ENCODE results near the gene PAQR8. TPM values are rescaled to one million over a fixed set of nuclear protein-coding genes. Genes with fewer than 3 reads are reported as not detected.

PAQR8 gene
- total RNA-seq, 2 donors from 2014 or later: 4.1 to 7.3 TPM

- Histone ChIP-seq H3K4me1 (ENCODE audit: control insufficient read depth in 1 of 2, low read depth in 2 of 2) (no peaks in the 10 kb centered on the region), H3K36me3 (no peaks in the 10 kb centered on the region), H3K9me3 (no peaks in the 10 kb centered on the region), H3K4me3 (no peak overlapping the region), H3K27me3 (replicated peaks; ENCODE audit: insufficient read depth) (no peaks in the 10 kb centered on the region), H3K27ac (no peak overlapping the region)
- TF ChIP-seq CTCF (IDR thresholded peaks at IDR 0.05): no peak
- no peak for DNase-seq (ENCODE audit: low spot score)
- no peak for ATAC-seq (ENCODE audit: insufficient number of reproducible peaks, low FRiP score, low read depth)
Observed at GRCh38 chr6:52392944-52393343, 31.0 kb downstream of the PAQR8 start.

- H3K27ac ChIP-seq: no peak overlapping the region
Observed at GRCh38 chr6:52393780-52394179, 31.8 kb downstream of the PAQR8 start.

GRCh38 chr6:52394251-52394666 lies 32.3 kb downstream of the PAQR8 start:
- H3K4me3 ChIP-seq: no peak overlapping the region
- no peaks in the 10 kb centered on the region for H3K27me3 ChIP-seq (replicated peaks; ENCODE audit: insufficient read depth)
- ATAC-seq (ENCODE audit: insufficient number of reproducible peaks, low FRiP score, low read depth) (no peak), DNase-seq (ENCODE audit: low spot score) (no peak)
- H3K4me1 ChIP-seq (ENCODE audit: control insufficient read depth in 1 of 2, low read depth in 2 of 2): no peaks in the 10 kb centered on the region
- no peak overlapping the region for H3K27ac ChIP-seq
- TF ChIP-seq CTCF (IDR thresholded peaks at IDR 0.05): no peak
- H3K36me3 ChIP-seq: no peaks in the 10 kb centered on the region
- H3K9me3 ChIP-seq: no peaks in the 10 kb centered on the region

More at GRCh38 chr6:52393780-52394179, 31.8 kb downstream of the PAQR8 start:
- Histone ChIP-seq H3K4me3 (no peak overlapping the region), H3K36me3 (no peaks in the 10 kb centered on the region), H3K27me3 (replicated peaks; ENCODE audit: insufficient read depth) (no peaks in the 10 kb centered on the region), H3K9me3 (no peaks in the 10 kb centered on the region), H3K4me1 (ENCODE audit: control insufficient read depth in 1 of 2, low read depth in 2 of 2) (no peaks in the 10 kb centered on the region)
- DNase-seq (ENCODE audit: low spot score): no peak
- ATAC-seq (ENCODE audit: insufficient number of reproducible peaks, low FRiP score, low read depth): no peak
- TF ChIP-seq CTCF (IDR thresholded peaks at IDR 0.05): no peak

GRCh38 chr6:52395969-52396368 lies 34.0 kb downstream of the PAQR8 start:
- Histone ChIP-seq H3K4me3 (no peak overlapping the region), H3K36me3 (no peaks in the 10 kb centered on the region), H3K4me1 (ENCODE audit: control insufficient read depth in 1 of 2, low read depth in 2 of 2) (no peaks in the 10 kb centered on the region), H3K27ac (no peak overlapping the region), H3K9me3 (no peaks in the 10 kb centered on the region), H3K27me3 (replicated peaks; ENCODE audit: insufficient read depth) (no peaks in the 10 kb centered on the region)
- DNase-seq (ENCODE audit: low spot score): no peak
- ATAC-seq (ENCODE audit: insufficient number of reproducible peaks, low FRiP score, low read depth): no peak
- no peak for TF ChIP-seq CTCF (IDR thresholded peaks at IDR 0.05)

- DNase-seq (ENCODE audit: low spot score) (no peak), ATAC-seq (ENCODE audit: insufficient number of reproducible peaks, low FRiP score, low read depth) (no peak)
- H3K4me3 ChIP-seq: no peak overlapping the region
- H3K27ac ChIP-seq: no peak overlapping the region
- H3K36me3 ChIP-seq: no peaks in the 10 kb centered on the region
- H3K27me3 ChIP-seq (replicated peaks; ENCODE audit: insufficient read depth): no peaks in the 10 kb centered on the region
- TF ChIP-seq CTCF (IDR thresholded peaks at IDR 0.05): peak; percentile 78
- no peaks in the 10 kb centered on the region for H3K4me1 ChIP-seq (ENCODE audit: control insufficient read depth in 1 of 2, low read depth in 2 of 2)
- H3K9me3 ChIP-seq: no peaks in the 10 kb centered on the region
Observed at GRCh38 chr6:52399511-52400312, 37.8 kb downstream of the PAQR8 start.
